ENCODE results near the gene DNLZ. TPM values are rescaled to one million over a fixed set of nuclear protein-coding genes. Genes with fewer than 3 reads are reported as not detected.
A peak's percentile ranks its signal among the peaks of the same experiment; 100 is the strongest.

DNLZ gene
- total and polyA plus RNA-seq, 2 donors (not counting 1 experiment from before 2014, with no cell fraction given) = 23.0 to 42.0 TPM

GRCh38 chr9:136329211-136329627, 34.3 kb downstream of the DNLZ start:
- Histone ChIP-seq H4K20me1 (ENCODE audit: control insufficient read depth, insufficient read depth, low read length, poor library complexity, severe bottlenecking) (no peaks in the 10 kb centered on the region), H3K4me3 (ENCODE audit: control extremely low read depth in 1 of 5, extremely low read depth in 1 of 5, insufficient read depth in 1 of 5, low read depth in 2 of 5, low read length in 4 of 5) (no peak overlapping the region), H3K27me3 (replicated peaks in 1 of 4; ENCODE audit: control extremely low read depth in 1 of 4, control insufficient read depth in 3 of 4, insufficient read depth in 4 of 4, low read length in 3 of 4) (peaks cover 0 to 27% (median 12%) of the 10 kb centered on the region in 4 experiments), H3K36me3 (replicated peaks in 1 of 2; ENCODE audit: control extremely low read depth in 1 of 2, control insufficient read depth in 1 of 2, extremely low read depth in 1 of 2, insufficient read depth in 2 of 2, low read length in 1 of 2) (no peaks in the 10 kb centered on the region), H3K9me3 (ENCODE audit: control extremely low read depth in 1 of 3, control insufficient read depth in 2 of 3, insufficient read depth in 1 of 3, low read length in 2 of 3) (no peaks in the 10 kb centered on the region), H3K79me2 (ENCODE audit: control insufficient read depth, insufficient read depth, low read length) (peaks cover 12% of the 10 kb centered on the region), H3K4me1 (ENCODE audit: control insufficient read depth in 2 of 2, insufficient read depth in 2 of 2, low read length in 2 of 2) (peaks cover 22 to 23% of the 10 kb centered on the region in 2 donors), H3K9ac (ENCODE audit: low read length) (no peak overlapping the region), H2AFZ (ENCODE audit: insufficient read depth, low read depth, low read length, poor library complexity, severe bottlenecking) (no peak overlapping the region), H3K4me2 (replicated peaks; ENCODE audit: low read depth, low read length, poor library complexity, severe bottlenecking) (peak overlapping the region; percentile 74), H3K27ac (ENCODE audit: low read length in 2 of 2) (no peak overlapping the region)
- H3K4me1 Mint-ChIP-seq = peaks cover 7% of the 10 kb centered on the region
- 76% methylated on average over 17 of the region's 19 CpGs for WGBS (ENCODE audit: insufficient coverage)
- no peak for ATAC-seq (ENCODE audit: low read depth)
- ChIA-PET CTCF (no interaction called here), POLR2A (no interaction called here)
- peaks cover 5% of the 10 kb centered on the region for H3K27me3 Mint-ChIP-seq
- no peak overlapping the region for H3K4me3 Mint-ChIP-seq
- TF ChIP-seq, protein P1, sequence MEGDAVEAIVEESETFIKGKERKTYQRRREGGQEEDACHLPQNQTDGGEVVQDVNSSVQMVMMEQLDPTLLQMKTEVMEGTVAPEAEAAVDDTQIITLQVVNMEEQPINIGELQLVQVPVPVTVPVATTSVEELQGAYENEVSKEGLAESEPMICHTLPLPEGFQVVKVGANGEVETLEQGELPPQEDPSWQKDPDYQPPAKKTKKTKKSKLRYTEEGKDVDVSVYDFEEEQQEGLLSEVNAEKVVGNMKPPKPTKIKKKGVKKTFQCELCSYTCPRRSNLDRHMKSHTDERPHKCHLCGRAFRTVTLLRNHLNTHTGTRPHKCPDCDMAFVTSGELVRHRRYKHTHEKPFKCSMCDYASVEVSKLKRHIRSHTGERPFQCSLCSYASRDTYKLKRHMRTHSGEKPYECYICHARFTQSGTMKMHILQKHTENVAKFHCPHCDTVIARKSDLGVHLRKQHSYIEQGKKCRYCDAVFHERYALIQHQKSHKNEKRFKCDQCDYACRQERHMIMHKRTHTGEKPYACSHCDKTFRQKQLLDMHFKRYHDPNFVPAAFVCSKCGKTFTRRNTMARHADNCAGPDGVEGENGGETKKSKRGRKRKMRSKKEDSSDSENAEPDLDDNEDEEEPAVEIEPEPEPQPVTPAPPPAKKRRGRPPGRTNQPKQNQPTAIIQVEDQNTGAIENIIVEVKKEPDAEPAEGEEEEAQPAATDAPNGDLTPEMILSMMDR (IDR thresholded peaks at IDR 0.05) = no peak
- TF ChIP-seq EZH2 (IDR thresholded peaks at IDR 0.05; ENCODE audit: borderline replicate concordance, insufficient read depth, low read depth, low read length, poor library complexity, severe bottlenecking) = no peak
- H3K27ac Mint-ChIP-seq = no peak overlapping the region
- no peaks in the 10 kb centered on the region for H3K9me3 Mint-ChIP-seq (ENCODE audit: insufficient read depth)
- intact Hi-C loops (cut with micrococcal nuclease) = no loop called here
- no peak for DNase-seq

DNA sequence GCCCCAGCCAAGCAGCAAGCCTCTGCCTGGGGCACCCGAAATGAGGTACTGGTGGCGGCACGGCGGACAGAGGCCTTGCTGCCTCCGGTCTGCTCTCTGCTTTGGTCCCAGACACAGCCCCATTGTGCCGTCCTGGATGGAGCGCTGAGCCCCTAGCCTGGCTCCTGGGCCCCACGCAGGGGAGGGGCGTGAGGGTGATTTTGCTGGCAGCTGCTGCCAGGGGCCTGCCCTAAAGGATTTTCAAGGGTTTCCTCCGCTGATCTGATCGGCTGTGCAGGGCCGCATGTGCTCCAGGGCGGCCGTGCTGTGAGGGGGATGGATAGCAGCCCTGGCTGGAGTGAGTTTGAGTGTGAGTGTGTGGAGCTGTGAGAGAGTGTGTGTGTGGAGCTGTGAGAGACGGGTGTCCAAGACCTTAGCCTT, 34.9 kb downstream of the DNLZ start:
- Histone ChIP-seq H3K9ac (ENCODE audit: low read length) (no peak overlapping the region), H3K4me2 (replicated peaks; ENCODE audit: low read depth, low read length, poor library complexity, severe bottlenecking) (peak overlapping the region; percentile 74), H3K36me3 (replicated peaks in 1 of 2; ENCODE audit: control extremely low read depth in 1 of 2, control insufficient read depth in 1 of 2, extremely low read depth in 1 of 2, insufficient read depth in 2 of 2, low read length in 1 of 2) (no peaks in the 10 kb centered on the region), H3K79me2 (ENCODE audit: control insufficient read depth, insufficient read depth, low read length) (peaks cover 12% of the 10 kb centered on the region), H3K4me3 (ENCODE audit: control extremely low read depth in 1 of 5, extremely low read depth in 1 of 5, insufficient read depth in 1 of 5, low read depth in 2 of 5, low read length in 4 of 5) (no peak overlapping the region), H3K4me1 (ENCODE audit: control insufficient read depth in 2 of 2, insufficient read depth in 2 of 2, low read length in 2 of 2) (peaks cover 22 to 25% of the 10 kb centered on the region in 2 donors), H3K27ac (ENCODE audit: low read length in 2 of 2) (no peak overlapping the region), H4K20me1 (ENCODE audit: control insufficient read depth, insufficient read depth, low read length, poor library complexity, severe bottlenecking) (no peaks in the 10 kb centered on the region), H3K27me3 (replicated peaks in 1 of 4; ENCODE audit: control extremely low read depth in 1 of 4, control insufficient read depth in 3 of 4, insufficient read depth in 4 of 4, low read length in 3 of 4) (peaks cover 0 to 27% (median 12%) of the 10 kb centered on the region in 4 experiments), H2AFZ (ENCODE audit: insufficient read depth, low read depth, low read length, poor library complexity, severe bottlenecking) (no peak overlapping the region), H3K9me3 (ENCODE audit: control extremely low read depth in 1 of 3, control insufficient read depth in 2 of 3, insufficient read depth in 1 of 3, low read length in 2 of 3) (no peaks in the 10 kb centered on the region)
- DNase-seq = no peak
- ChIA-PET POLR2A (no interaction called here), CTCF (no interaction called here)
- no peak for ATAC-seq (ENCODE audit: low read depth)
- Mint-ChIP-seq H3K27ac (peak overlapping the region; percentile 60), H3K4me1 (peaks cover 7% of the 10 kb centered on the region), H3K27me3 (peaks cover 6% of the 10 kb centered on the region), H3K4me3 (peak overlapping the region; percentile 72), H3K9me3 (ENCODE audit: insufficient read depth) (no peaks in the 10 kb centered on the region)
- TF ChIP-seq, protein P1 (IDR thresholded peaks at IDR 0.05) = no peak
- TF ChIP-seq EZH2 (IDR thresholded peaks at IDR 0.05; ENCODE audit: borderline replicate concordance, insufficient read depth, low read depth, low read length, poor library complexity, severe bottlenecking) = no peak
- intact Hi-C loops (cut with micrococcal nuclease) = no loop called here
- 7% methylated on average over 15 of the region's 15 CpGs for WGBS (ENCODE audit: insufficient coverage)
